ENCODE results near the gene GNS.
A peak's percentile ranks its signal among the peaks of the same experiment; 100 is the strongest.

GNS gene

GRCh38 chr12:64680235-64680634 is 79.0 kb downstream of the GNS start:
- in situ Hi-C loops (cut with MboI; ENCODE audit: low pct_unique_long_range_greater_than_20kb, low sequenced_read_pairs, unreplicated experiment) = no loop called here
- no peak for TF ChIP-seq CTCF (IDR thresholded peaks at IDR 0.05; ENCODE audit: extremely low read depth, insufficient read depth, missing control alignments)
- DNase-seq (ENCODE audit: low spot score) = no peak

GRCh38 chr12:64679487-64680001 is 79.7 kb downstream of the GNS start:
- no peak for TF ChIP-seq CTCF (IDR thresholded peaks at IDR 0.05; ENCODE audit: extremely low read depth, insufficient read depth, missing control alignments)
- DNase-seq (ENCODE audit: low spot score) = no peak
- in situ Hi-C loops (cut with MboI; ENCODE audit: low pct_unique_long_range_greater_than_20kb, low sequenced_read_pairs, unreplicated experiment) = no loop called here

GRCh38 chr12:64678835-64679234 is 80.4 kb downstream of the GNS start:
- in situ Hi-C loops (cut with MboI; ENCODE audit: low pct_unique_long_range_greater_than_20kb, low sequenced_read_pairs, unreplicated experiment) = no loop called here
- TF ChIP-seq CTCF (IDR thresholded peaks at IDR 0.05; ENCODE audit: extremely low read depth, insufficient read depth, missing control alignments) = no peak
- DNase-seq (ENCODE audit: low spot score) = no peak

DNA sequence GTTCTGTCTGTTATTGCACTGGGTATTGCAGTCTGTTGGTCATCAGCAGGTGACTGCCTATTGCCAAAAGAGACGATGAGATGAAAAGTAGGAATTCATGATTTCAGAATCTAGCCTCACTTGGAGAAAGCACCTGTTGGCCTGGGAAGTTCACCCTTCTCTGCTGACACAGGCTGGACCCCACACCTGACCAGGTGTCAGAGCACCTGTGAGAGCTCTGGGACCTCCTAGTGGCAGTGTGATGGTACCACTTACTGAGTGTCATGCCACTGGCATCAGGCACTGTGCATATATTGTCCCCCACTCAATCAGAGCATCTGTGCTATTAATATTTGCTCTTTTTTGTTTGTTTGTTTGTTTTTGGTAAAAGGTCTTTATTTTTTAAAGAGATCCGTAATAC is 81.0 kb downstream of the GNS start:
- in situ Hi-C loops (cut with MboI; ENCODE audit: low pct_unique_long_range_greater_than_20kb, low sequenced_read_pairs, unreplicated experiment) = no loop called here
- DNase-seq (ENCODE audit: low spot score) = no peak
- peak; percentile 24 for TF ChIP-seq CTCF (IDR thresholded peaks at IDR 0.05; ENCODE audit: extremely low read depth, insufficient read depth, missing control alignments)

GRCh38 chr12:64675795-64676194 is 83.4 kb downstream of the GNS start:
- no peak for DNase-seq (ENCODE audit: low spot score)
- no peak for TF ChIP-seq CTCF (IDR thresholded peaks at IDR 0.05; ENCODE audit: extremely low read depth, insufficient read depth, missing control alignments)
- in situ Hi-C loops (cut with MboI; ENCODE audit: low pct_unique_long_range_greater_than_20kb, low sequenced_read_pairs, unreplicated experiment) = no loop called here

GRCh38 chr12:64674367-64674922 is 84.8 kb downstream of the GNS start:
- DNase-seq (ENCODE audit: low spot score) = no peak
- in situ Hi-C loops (cut with MboI; ENCODE audit: low pct_unique_long_range_greater_than_20kb, low sequenced_read_pairs, unreplicated experiment) = no loop called here
- no peak for TF ChIP-seq CTCF (IDR thresholded peaks at IDR 0.05; ENCODE audit: extremely low read depth, insufficient read depth, missing control alignments)

Measured in GM13977 (cell line).